SH-SY5Y (cell line): ENCODE measurements around the gene HMGCS2.

Experiments
- GATA2 ChIP-seq: IDR thresholded peaks from 2 replicates; pipeline ENCODE4 v1.6.1; 2011; ENCODE audit warnings: mild to moderate bottlenecking, low read depth, low read length
- GATA3 ChIP-seq: IDR thresholded peaks from 2 replicates; pipeline ENCODE4 v1.6.1; 2011; ENCODE audit warnings: low read depth, mild to moderate bottlenecking, low read length, moderate library complexity

DNA sequence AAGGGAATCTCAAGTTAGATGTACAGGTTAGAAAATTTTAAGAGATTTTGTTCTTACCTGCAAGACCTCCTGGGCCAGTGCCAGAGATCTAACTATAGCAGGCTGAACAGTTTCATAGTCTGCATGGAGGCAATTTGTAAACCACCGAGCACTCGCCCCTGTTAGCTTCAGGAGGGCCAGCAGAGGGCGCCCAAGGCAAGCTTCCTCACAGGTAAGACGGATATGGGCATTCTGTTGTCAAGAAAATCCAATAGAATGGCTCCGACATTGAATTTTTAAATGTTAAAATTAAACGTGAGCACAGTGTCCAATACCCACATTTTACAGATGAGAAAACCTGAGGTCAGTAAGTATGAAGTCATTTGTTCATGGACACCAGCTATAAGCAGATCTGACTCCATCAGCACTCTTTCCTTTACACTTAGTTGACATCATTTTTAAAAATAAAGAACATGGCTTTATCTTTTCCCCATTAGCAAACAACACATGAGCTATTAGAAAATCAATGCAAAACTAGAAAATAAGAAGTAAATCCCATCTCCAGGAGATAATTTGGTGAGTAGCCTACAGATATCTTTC, 40.4 kb upstream of the HMGCS2 start:
- no peak for TF ChIP-seq GATA2
- no peak for TF ChIP-seq GATA3
